ENCODE results near the gene ERCC6. TPM values are rescaled to one million over a fixed set of nuclear protein-coding genes. Genes with fewer than 3 reads are reported as not detected.

ERCC6 gene
- polyA plus RNA-seq, 1 donor from 2014 or later: 13.9 TPM

GRCh38 chr10:49572594-49573114 is 33.7 kb upstream of the ERCC6 start:
- H4K20me1 ChIP-seq (ENCODE audit: insufficient read depth): no peaks in the 10 kb centered on the region

GRCh38 chr10:49571388-49571787 is 32.5 kb upstream of the ERCC6 start:
- Histone ChIP-seq H3K9me2 (ENCODE audit: insufficient read depth, low read length) (no peaks in the 10 kb centered on the region), H3K79me2 (replicated peaks; ENCODE audit: insufficient read depth, low read length) (no peaks in the 10 kb centered on the region), H3K9me3 (ENCODE audit: low read length) (no peaks in the 10 kb centered on the region), H3K4me3 (ENCODE audit: low read length) (no peak overlapping the region), H2AFZ (ENCODE audit: low read depth, low read length) (no peak overlapping the region), H3K9ac (ENCODE audit: low read length) (no peak overlapping the region), H3K27me3 (ENCODE audit: insufficient read depth, low read depth, low read length) (no peaks in the 10 kb centered on the region), H3F3A (ENCODE audit: insufficient read depth, low read length, poor library complexity, severe bottlenecking) (no peaks in the 10 kb centered on the region), H3K27ac (ENCODE audit: low read length) (no peak overlapping the region), H4K20me1 (ENCODE audit: insufficient read depth) (no peaks in the 10 kb centered on the region), H3K36me3 (ENCODE audit: insufficient read depth, low read length) (no peaks in the 10 kb centered on the region), H3K4me2 (ENCODE audit: low read length) (no peak overlapping the region)
- no peak for TF ChIP-seq TAF1 (IDR thresholded peaks at IDR 0.05; ENCODE audit: low read depth)
- no peak for TF ChIP-seq EZH2 (IDR thresholded peaks at IDR 0.05; ENCODE audit: borderline replicate concordance, insufficient read depth, low read length, poor library complexity, severe bottlenecking)
- no peak for TF ChIP-seq REST (IDR thresholded peaks at IDR 0.05; ENCODE audit: borderline replicate concordance)
- TF ChIP-seq POLR2AphosphoS5 (IDR thresholded peaks at IDR 0.05): no peak
- TF ChIP-seq CTCF (IDR thresholded peaks at IDR 0.05; ENCODE audit: poor library complexity, severe bottlenecking): no peak
- no peak for TF ChIP-seq SMC3 (conservative IDR thresholded peaks at IDR 0.05; ENCODE audit: poor library complexity)

More at GRCh38 chr10:49572594-49573114, 33.7 kb upstream of the ERCC6 start:
- Histone ChIP-seq H3K9me3 (ENCODE audit: low read length) (no peaks in the 10 kb centered on the region), H2AFZ (ENCODE audit: low read depth, low read length) (no peak overlapping the region), H3F3A (ENCODE audit: insufficient read depth, low read length, poor library complexity, severe bottlenecking) (no peaks in the 10 kb centered on the region), H3K4me3 (ENCODE audit: low read length) (no peak overlapping the region), H3K4me2 (ENCODE audit: low read length) (no peak overlapping the region), H3K27ac (ENCODE audit: low read length) (no peak overlapping the region), H3K9ac (ENCODE audit: low read length) (no peak overlapping the region), H3K27me3 (ENCODE audit: insufficient read depth, low read depth, low read length) (no peaks in the 10 kb centered on the region), H3K36me3 (ENCODE audit: insufficient read depth, low read length) (no peaks in the 10 kb centered on the region), H3K79me2 (replicated peaks; ENCODE audit: insufficient read depth, low read length) (no peaks in the 10 kb centered on the region), H3K9me2 (ENCODE audit: insufficient read depth, low read length) (no peaks in the 10 kb centered on the region)
- TF ChIP-seq RAD21 (conservative IDR thresholded peaks at IDR 0.05): no peak
- TF ChIP-seq CTCF (IDR thresholded peaks at IDR 0.05; ENCODE audit: poor library complexity, severe bottlenecking): no peak
- no peak for TF ChIP-seq TAF1 (IDR thresholded peaks at IDR 0.05; ENCODE audit: low read depth)
- no peak for TF ChIP-seq REST (IDR thresholded peaks at IDR 0.05; ENCODE audit: borderline replicate concordance)
- TF ChIP-seq EP300 (conservative IDR thresholded peaks at IDR 0.05; ENCODE audit: poor library complexity, severe bottlenecking): no peak
- TF ChIP-seq POLR2AphosphoS5 (IDR thresholded peaks at IDR 0.05): no peak
- TF ChIP-seq SMC3 (conservative IDR thresholded peaks at IDR 0.05; ENCODE audit: poor library complexity): no peak
- no peak for TF ChIP-seq MXI1 (conservative IDR thresholded peaks at IDR 0.05; ENCODE audit: poor library complexity, severe bottlenecking)
- no peak for TF ChIP-seq EZH2 (IDR thresholded peaks at IDR 0.05; ENCODE audit: borderline replicate concordance, insufficient read depth, low read length, poor library complexity, severe bottlenecking)
